Heart right ventricle (tissue), 16 donors: Measurements from ENCODE around the gene ZNF786. TPM values are rescaled to one million over a fixed set of nuclear protein-coding genes. Genes with fewer than 3 reads are reported as not detected.
A peak's percentile ranks its signal among the peaks of the same experiment; 100 is the strongest.
"Not testable (repeated sequence)": the region's sequence is repeated elsewhere in the genome, so short reads cannot be mapped to it uniquely, and the experiment has no call there.

ENCODE experiments used
- ATAC-seq, 8 donors: fragments of 200-7000 bp; cut with Tn5 transposase; one replicate each; pipeline ENCODE4 v1.9.1; 2020; ENCODE audit warnings: mild to moderate bottlenecking in 8 of 8, moderate library complexity in 8 of 8, moderate number of reproducible peaks in 1 of 8
- DNase-seq, 2 donors: peaks; one replicate each; pipeline ENCODE4 v3.0.0-alpha.2; 2020
- H3K27ac ChIP-seq, 10 donors: fragments of 200-600 bp; sonication (generic) in 2 of 10; one replicate each; pipeline versions ENCODE4 v1.5.0 to v1.8.0; 2020 to 2022; ENCODE audit warnings: mild to moderate bottlenecking in 3 of 10
- H3K27me3 ChIP-seq, 7 donors: fragments of 200-600 bp; one replicate each; pipeline ENCODE4 v1.8.0; 2021 to 2022; ENCODE audit warnings: mild to moderate bottlenecking in 2 of 7
- H3K36me3 ChIP-seq, 9 donors: fragments of 200-600 bp; sonication (generic) in 1 of 9; one replicate each; pipeline versions ENCODE4 v1.5.0 to v1.8.0; 2020 to 2022; ENCODE audit warnings: mild to moderate bottlenecking in 2 of 9
- H3K4me1 ChIP-seq, 9 donors: fragments of 200-600 bp; sonication (generic) in 1 of 9; one replicate each; pipeline versions ENCODE4 v1.5.0 to v1.8.0; 2020 to 2022; ENCODE audit warnings: mild to moderate bottlenecking in 4 of 9
- H3K4me3 ChIP-seq, 10 donors: fragments of 200-600 bp; sonication (generic) in 2 of 10; one replicate each; pipeline versions ENCODE4 v1.5.0 to v1.8.0; 2020 to 2022; ENCODE audit warnings: mild to moderate bottlenecking in 7 of 10, moderate library complexity in 2 of 10
- H3K9me3 ChIP-seq, 11 donors: fragments of 200-600 bp in 10 of 11; sonication (generic) in 2 of 11; one replicate each; pipeline versions ENCODE4 v1.5.0 to v1.8.0; 2013 to 2022; ENCODE audit warnings: mild to moderate bottlenecking in 2 of 11, control low read depth in 1 of 11, moderate library complexity in 1 of 11
- CTCF ChIP-seq, 9 donors: fragments of 200-600 bp; sonication (generic) in 2 of 9; IDR thresholded peaks; one replicate each; pipeline versions ENCODE4 v1.5.0 to v1.8.0; 2021 to 2022; ENCODE audit warnings: antibody characterized with exemption in 9 of 9, mild to moderate bottlenecking in 5 of 9, moderate library complexity in 1 of 9
- WGBS, 2 donors: extraction: QIAGEN DNeasy Blood & Tissue Kit; methylation state at CpG; one replicate each; pipeline ENCODE4 v1.1.7; 2013; ENCODE audit warnings: inconsistent platforms in 1 of 2; 5-methylcytosine and 5-hydroxymethylcytosine counted together
- intact Hi-C, 10 donors: fragments of 100-400 bp; cut with DNase I; formaldehyde crosslinking; loops; one replicate each; pipeline versions ENCODE4 v1.11.1 to v1.14.2; 2022
- polyA plus RNA-seq, 2 donors: library from polyadenylated mRNA; stranded (reverse); fragments of 200-250 nt; gene quantifications; one replicate each; pipeline ENCODE4 v1.2.3, GENCODE V29; 2013
- total RNA-seq, 10 donors: library from RNA; stranded (reverse); fragmentation: NEBNext Ultra II Directional in 3 of 10; extraction: Animal tissue kit (Norgen Biotek cat#: 25700) in 3 of 10; gene quantifications; one replicate each; pipeline versions ENCODE4 v1.2.1 to v1.2.4, GENCODE V29; 2021 to 2023
- donor health status: Arrhythmogenic right ventricular cardiomyopathy.
- donor health status: ischemic (EF 13 %, LVEDD 7.1; RV severe dilation, severe dysfunction).
- donor health status: healthy with polysubstance abuse.
- donor health status: DM: no; HTN: yes; CAD: no.
- donor health status: DM: no; HTN: no; CAD: no.
- donor health status: ischemic (EF 25% LVEDD 6.9; RV normal size, moderate dysfunction).
- donor health status: ischemic (EF 25% LVEDD 5.7; RV mildly dilated, moderate dysfunction).
- donor health status: healthy.
- donor health status: DM: yes; HTN: yes; CAD: no.
- donor health status: Ischemic cardiomyopathy.
- donor health status: ischemic (EF 35%, LVEDD 5.7; RV mildly dilated, moderate dysfunction).
- donor health status: nonischemic (EF 11% LVEDD 7.7; RV severe dilation, severe dysfunction).
- donor health status: DM: yes; HTN: yes; CAD: no.
- donor health status: PGD.
- donor health status: ischemic (EF 29% LVEDD 5.4; RV normal size, mild dysfunction).
- donor health status: nonischemic (EF 23%, LVEDD 6.1; RV moderate dilation, normal function).

Gene ZNF786
- total and polyA plus RNA-seq, 12 donors, result 2.0 to 3.4 (median 2.6) TPM

GRCh38 chr7:149048805-149049204, 41.7 kb downstream of the ZNF786 start:
- Histone ChIP-seq H3K4me3 (no peak overlapping the region), H3K27ac (no peak overlapping the region), H3K9me3 (no peaks in the 10 kb centered on the region), H3K4me1 (no peaks in the 10 kb centered on the region), H3K27me3 (peaks cover 0 to 5% (median 0%) of the 10 kb centered on the region in 7 donors), H3K36me3 (no peaks in the 10 kb centered on the region)
- intact Hi-C loops, result no loop called here
- DNase-seq, result no peak
- TF ChIP-seq CTCF (IDR thresholded peaks at IDR 0.05), result no peak
- no peak for ATAC-seq
- 61 to 82% methylated on average over 3 of the region's 3 CpGs for WGBS, 2 donors

GRCh38 chr7:149046416-149046815, 44.1 kb downstream of the ZNF786 start:
- Histone ChIP-seq H3K9me3 (no peaks in the 10 kb centered on the region), H3K4me1 (no peaks in the 10 kb centered on the region), H3K4me3 (no peak overlapping the region), H3K27me3 (peaks cover 0 to 2% (median 0%) of the 10 kb centered on the region in 7 donors), H3K36me3 (no peaks in the 10 kb centered on the region), H3K27ac (peak overlapping the region in 1 of 10 donors; percentile 56)
- DNase-seq, result no peak
- TF ChIP-seq CTCF (IDR thresholded peaks at IDR 0.05), result no peak
- 93 to 100% methylated on average over 2 of the region's 2 CpGs for WGBS, 2 donors
- no peak for ATAC-seq
- intact Hi-C loops, result no loop called here

- Histone ChIP-seq H3K36me3 (no peaks in the 10 kb centered on the region), H3K4me1 (no peaks in the 10 kb centered on the region), H3K9me3 (no peaks in the 10 kb centered on the region), H3K27ac (no peak overlapping the region), H3K27me3 (no peaks in the 10 kb centered on the region), H3K4me3 (no peak overlapping the region)
- ATAC-seq (no peak), DNase-seq (no peak)
- TF ChIP-seq CTCF (IDR thresholded peaks at IDR 0.05), result no peak
- 92 to 93% methylated on average over 8 of the region's 8 CpGs for WGBS, 2 donors
- intact Hi-C loops, result no loop called here
Measured at GRCh38 chr7:149043936-149044335, 46.6 kb downstream of the ZNF786 start.

GRCh38 chr7:149041350-149041749, 49.2 kb downstream of the ZNF786 start:
- H3K9me3 ChIP-seq, result peaks cover 0 to 7% (median 0%) of the 10 kb centered on the region in 11 donors
- no peaks in the 10 kb centered on the region for H3K27me3 ChIP-seq
- no peak for TF ChIP-seq CTCF (IDR thresholded peaks at IDR 0.05)
- WGBS, 2 donors, result 82 to 88% methylated on average over 5 of the region's 5 CpGs
- DNase-seq, result no peak
- no peak for ATAC-seq
- intact Hi-C loops, result no loop called here
- H3K4me1 ChIP-seq, result no peaks in the 10 kb centered on the region
- H3K27ac ChIP-seq, result no peak overlapping the region
- no peaks in the 10 kb centered on the region for H3K36me3 ChIP-seq
- H3K4me3 ChIP-seq, result no peak overlapping the region

GRCh38 chr7:149038641-149039040, 51.9 kb downstream of the ZNF786 start:
- H3K4me3 ChIP-seq, ATAC-seq, H3K36me3 ChIP-seq, DNase-seq, intact Hi-C loops, H3K4me1 ChIP-seq, H3K9me3 ChIP-seq, H3K27ac ChIP-seq, H3K27me3 ChIP-seq: not testable (repeated sequence)
- 88 to 94% methylated on average over 16 to 30 of the region's 32 CpGs for WGBS, 2 donors
